TTC549 (cell line): ENCODE results near the gene PLPP6.
"Not testable (repeated sequence)": the region's sequence is repeated elsewhere in the genome, so short reads cannot be mapped to it uniquely, and the experiment has no call there.

Experiments
- FAIRE-seq: peaks from 2 replicates; lab custom pipeline; 2012; peaks lifted over from hg19 to GRCh38; lab: Jason Lieb, UNC

PLPP6 gene

DNA sequence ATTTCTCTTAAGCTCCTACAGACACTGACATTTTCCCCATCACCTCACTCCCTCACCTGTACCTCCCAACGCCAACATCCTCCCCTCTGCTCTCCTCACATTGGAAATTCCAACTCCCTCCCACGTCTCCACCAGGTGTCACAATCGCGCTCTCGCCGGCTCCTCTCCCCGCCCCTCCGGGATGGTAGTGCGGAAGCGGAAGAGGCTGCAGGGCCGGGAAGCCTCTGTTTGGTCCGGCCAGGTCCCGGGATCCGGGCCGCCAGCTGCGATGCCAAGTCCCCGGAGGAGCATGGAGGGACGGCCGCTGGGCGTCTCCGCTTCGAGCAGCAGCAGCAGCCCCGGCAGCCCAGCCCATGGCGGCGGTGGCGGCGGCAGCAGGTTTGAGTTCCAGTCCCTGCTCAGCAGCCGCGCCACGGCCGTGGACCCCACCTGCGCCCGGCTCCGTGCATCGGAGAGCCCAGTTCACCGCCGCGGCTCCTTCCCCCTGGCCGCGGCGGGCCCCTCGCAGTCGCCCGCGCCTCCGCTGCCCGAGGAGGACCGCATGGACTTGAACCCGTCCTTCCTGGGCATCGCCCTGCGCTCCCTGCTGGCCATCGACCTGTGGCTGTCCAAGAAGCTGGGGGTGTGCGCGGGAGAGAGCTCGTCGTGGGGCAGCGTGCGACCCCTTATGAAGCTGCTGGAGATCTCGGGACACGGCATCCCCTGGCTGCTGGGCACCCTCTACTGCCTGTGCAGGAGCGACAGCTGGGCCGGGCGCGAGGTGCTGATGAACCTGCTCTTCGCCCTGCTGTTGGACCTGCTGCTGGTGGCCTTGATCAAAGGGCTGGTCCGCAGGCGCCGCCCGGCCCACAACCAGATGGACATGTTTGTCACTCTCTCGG lies at the start of gene PLPP6:
PLPP6 (plus strand) TSS at position 187 of the 881 bp plus-strand sequence; CDS start at position 269, 82 bp downstream.
- no peak for FAIRE-seq

- FAIRE-seq: no peak
These were observed 47.5 kb upstream of the PLPP6 start for GRCh38 chr9:4614627-4615026.

DNA sequence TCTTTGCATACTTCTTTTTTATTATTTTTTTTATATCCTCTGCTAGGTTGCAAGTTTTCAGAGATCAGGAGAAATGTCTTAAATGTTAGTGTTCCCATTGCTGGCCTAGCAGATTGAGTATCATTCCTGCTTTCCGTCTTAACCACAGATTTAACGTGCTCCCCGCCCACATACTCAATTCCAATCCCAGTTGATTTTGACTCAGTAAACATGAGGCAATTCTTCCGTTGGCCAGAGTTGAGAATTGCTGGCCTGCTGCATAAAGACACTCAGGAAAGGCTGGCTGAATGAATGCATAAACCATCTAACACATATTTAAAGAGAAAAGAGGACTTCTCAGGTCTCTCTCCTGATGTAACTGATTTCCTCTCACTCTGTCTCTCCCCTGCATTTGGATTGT lies 46.8 kb upstream of the PLPP6 start:
- no peak for FAIRE-seq

DNA sequence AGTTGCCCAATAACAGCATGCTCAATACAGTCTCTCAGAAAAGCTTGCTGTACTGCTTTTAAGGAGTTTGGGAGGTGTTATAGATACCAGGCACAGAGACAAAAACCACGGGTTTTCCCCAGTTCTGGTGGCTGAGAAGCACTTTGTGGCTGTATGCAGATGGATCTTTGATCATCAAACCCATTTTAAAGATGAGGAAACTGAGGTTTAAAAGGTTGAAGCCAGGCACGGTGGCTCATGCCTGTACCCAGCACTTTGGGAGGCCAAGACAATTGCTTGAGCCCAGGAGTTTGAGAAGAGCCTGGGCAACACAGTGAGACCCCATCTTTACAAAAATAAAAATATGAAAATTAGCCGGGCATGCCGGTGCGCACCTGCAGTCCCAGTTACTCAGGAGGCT lies 46.3 kb upstream of the PLPP6 start:
- FAIRE-seq: no peak

DNA sequence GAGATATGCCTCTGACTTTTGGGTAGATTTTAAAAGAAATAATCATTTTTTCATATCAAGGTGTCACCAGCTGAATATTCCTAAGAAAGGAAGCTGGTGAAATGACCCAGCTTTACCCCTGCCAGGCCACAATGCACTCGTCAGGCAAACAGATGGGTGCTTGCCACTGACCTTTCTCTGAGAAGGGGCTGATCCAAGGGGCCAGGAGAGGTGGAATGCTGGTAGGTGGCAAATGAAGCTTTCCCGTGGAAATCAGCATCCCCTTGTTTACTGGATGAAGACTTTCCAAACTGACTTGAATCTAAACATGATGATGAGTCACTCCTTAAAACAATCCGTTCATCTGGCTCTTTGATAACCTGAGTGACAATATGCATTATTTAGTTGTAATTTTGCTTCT lies 44.3 kb upstream of the PLPP6 start:
- FAIRE-seq: no peak

GRCh38 chr9:4618700-4619099 lies 43.4 kb upstream of the PLPP6 start:
- no peak for FAIRE-seq

DNA sequence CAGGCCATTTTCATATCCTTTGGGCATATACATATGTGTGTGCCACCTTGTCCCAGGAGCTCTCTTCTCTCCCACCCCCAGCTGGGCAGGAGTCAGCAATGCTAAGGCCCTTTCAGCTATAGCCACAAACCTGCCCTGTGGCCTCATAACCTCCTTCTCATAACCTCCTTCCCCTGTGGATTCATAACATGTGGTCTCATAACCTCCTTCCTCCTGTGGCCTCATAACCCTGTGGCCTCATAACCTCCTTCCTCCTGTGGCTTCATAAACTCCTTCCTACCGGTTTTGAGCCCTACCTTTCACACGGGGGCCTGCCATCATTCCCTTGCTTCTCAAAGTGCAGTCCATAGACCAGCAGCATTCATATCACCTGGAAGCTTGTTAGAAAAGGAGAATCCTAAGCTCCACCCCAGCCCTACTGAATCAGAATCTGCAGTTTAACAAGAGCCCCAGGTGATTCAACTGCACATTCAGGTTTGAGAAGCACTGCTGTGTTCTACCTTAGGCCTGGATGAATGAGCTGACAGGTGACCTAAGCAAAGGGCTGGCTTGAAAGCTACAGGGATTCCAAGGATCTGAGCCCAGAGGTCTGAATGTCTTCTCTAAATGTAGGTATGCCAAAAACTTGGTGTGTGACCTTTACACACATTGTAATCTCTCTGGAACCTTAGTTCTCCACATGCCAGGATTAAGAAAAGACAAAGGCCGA lies 41.9 kb upstream of the PLPP6 start:
- FAIRE-seq: no peak

DNA sequence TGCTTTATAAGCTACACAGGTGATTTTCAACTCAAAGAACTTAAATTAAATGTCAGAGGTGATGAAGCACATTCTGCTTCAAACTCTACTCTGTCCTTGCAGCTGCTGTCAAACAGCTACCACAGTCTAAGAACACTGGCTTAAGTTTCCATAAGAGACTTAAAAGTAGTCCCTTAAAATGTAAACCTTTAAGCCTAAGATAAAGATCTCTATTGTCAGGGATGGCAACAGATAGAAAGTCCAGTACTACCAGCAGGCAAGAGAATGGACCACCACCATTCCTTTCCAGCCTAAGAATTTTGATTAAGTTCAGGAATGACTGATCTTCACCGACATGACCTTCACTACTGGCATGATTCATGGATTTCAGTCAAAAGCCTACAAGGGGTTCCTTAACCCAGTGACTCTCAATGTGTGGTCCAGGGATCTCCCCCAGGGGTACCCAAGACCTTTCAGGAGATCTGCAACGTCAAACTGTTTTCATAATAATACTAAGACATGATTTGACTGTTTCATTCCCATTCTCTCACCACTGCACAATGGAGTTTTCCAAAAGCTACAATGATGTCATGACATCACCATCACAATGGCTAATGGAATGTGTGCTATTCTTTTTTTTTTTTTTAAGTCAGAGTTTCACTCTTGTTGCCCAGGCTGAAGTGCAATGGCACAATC lies 41.1 kb upstream of the PLPP6 start:
- no peak for FAIRE-seq

GRCh38 chr9:4622016-4622415 lies 40.1 kb upstream of the PLPP6 start:
- FAIRE-seq: no peak

DNA sequence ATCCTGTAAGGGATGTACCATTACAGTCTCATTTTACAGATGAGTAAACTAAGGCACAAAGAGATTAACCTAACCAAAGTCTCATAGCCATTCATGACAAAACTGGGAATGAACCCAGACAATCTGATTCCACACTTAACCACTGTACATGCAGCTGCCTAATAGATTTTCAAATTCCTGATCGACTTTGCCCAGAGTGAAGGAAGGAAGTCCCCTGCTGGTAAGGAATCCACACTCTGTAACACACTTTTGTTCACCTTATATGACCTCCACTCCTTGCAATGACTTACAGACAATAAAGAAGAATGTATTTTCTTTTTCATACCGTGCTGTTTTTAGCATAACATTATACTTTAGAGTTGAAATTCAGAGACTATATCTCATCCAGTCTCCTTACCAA lies 31.3 kb upstream of the PLPP6 start:
- no peak for FAIRE-seq

- no peak for FAIRE-seq
These were observed 23.1 kb upstream of the PLPP6 start for GRCh38 chr9:4638968-4639367.

DNA sequence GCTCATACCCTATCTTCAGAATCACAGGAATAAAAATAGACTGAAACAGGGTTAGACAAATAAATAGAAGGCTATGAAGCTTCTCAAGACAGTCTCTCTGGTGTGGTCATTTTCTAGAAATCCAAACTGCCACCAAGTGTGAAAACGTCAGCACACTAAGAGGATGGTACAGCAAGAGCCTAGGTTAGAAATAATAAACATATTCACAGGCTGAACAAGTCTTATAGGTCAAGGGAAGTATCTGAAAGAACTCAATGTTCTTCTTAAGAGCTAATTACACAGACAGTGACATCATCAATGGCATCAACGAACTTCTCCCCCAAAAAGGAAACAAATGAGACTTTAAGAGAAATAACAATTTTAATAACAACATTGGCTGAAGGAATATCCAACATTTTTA lies 22.7 kb upstream of the PLPP6 start:
- no peak for FAIRE-seq

DNA sequence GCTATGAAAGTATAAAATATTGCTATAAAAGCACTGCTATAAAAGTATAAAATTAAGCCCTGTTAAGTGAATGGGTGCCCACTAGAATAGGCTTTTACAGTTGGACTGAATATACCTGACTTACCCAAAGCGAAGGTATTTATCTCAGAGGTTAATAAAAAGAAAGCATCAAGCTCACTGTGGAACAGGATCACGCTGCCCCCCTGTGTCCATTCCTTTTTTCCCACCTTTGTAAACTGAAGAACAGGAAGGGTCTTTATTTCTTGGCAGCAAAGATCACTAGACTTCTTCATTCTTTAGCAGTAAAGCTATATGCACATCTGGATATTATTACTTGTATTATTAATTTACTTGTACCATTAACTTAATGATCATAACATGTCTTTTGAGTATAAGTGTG lies 22.1 kb upstream of the PLPP6 start:
- FAIRE-seq: no peak

DNA sequence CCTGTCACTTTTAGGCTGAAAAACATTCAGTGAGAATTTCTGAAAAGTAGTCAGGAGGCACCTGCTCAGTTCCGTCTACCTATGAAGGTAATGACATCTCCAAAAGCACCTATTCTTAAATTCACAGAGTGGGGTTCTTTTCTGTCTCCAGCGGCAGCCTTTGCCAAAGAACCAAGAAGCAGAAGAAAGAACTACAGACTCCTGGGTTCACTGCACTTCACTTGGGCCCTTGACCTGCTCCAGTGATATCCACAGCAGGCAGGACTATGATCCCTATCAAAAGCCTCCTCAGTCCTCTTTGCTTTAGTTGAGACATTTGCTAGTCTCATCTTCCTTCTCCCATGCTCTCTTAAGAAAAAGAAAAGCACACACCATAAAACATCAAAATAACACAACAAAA lies 19.7 kb upstream of the PLPP6 start:
- no peak for FAIRE-seq

DNA sequence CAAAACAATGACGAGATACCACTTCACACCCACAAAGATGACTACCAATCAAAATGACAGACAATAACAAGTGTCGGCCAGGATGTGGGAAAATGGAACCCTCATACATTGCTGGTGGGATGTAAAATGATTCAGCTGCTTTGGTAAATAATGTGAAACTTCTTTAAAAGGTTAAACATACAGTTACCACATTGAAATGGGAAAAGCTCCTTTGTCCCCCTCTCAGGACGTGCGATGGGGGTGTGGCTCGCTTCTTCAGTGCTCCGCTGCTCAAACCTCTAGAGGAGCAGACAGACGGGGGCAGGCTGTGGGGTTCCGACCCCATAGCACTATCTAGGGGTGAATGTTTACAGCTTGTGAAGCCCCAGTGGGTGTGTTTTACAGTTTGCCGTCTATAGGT lies 8.0 kb upstream of the PLPP6 start:
- no peak for FAIRE-seq

GRCh38 chr9:4654538-4654937 lies 7.6 kb upstream of the PLPP6 start:
- FAIRE-seq: no peak

DNA sequence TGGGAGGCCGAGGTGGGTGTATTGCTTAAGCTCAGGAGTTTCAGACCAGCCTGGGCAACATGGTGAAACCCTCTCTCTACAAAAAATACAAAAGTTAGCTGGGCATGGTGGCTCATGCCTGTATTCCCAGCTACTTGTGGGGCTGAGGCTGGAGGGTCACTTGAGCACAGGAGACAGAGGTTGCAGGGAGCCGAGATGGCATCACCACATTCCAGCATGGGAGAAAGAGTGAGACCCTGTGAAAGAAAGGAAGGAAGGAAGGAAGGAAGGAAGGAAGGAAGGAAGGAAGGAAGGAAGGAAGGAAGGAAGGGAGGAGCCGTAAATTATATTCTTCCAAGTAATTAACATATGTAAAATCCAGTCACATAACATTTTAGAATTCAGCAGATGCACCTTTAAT lies 5.9 kb upstream of the PLPP6 start:
- not testable (repeated sequence) for FAIRE-seq

GRCh38 chr9:4656621-4657020 lies 5.5 kb upstream of the PLPP6 start:
- FAIRE-seq: no peak

DNA sequence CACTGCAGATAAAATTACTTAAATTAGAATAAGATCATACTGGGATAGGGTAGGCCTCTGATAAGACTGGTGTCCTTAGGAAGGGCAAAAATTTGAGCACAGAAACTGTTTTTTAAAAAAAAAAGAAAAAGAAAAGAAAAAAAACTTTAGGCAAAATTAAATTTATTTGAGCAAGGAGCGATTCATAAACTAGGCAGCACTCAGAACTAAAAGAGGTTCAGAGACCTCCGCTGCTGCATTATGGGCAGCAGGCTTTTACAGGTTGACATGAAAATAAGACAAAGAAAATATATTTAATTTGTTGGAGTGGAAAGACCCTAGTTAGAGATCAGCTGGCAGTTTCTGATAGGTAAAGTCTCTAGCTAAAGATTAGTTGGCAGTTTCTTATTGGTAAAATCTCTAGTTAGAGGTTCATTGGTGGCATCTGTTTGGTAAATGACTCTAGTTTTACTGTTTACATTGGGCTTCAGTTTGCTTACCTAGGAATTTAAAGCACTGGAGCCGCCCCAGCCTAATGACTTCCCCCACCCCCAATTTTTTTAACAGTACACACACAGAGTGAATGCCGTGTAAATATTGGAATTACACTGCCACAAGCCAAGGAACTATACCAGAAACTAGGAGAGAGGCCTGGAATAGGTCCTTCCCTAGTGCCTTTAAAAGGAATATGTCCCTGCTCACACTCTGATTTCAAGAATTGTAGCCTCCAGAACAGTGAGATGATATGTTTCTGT lies 4.5 kb upstream of the PLPP6 start:
- no peak for FAIRE-seq

DNA sequence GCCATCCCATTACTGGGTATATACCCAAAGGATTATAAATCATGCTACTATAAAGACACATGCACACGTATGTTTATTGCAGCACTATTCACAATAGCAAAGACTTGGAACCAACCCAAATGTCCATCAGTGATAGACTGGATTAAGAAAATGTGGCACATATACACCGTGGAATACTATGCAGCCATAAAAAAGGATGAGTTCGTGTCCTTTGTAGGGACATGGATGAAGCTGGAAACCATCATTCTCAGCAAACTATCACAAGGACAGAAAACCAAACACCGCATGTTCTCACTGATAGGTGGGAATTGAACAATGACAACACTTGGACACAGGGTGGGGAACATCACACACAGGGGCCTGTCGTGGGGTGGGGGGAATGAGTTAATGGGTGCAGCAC lies 1.4 kb upstream of the PLPP6 start:
- not testable (repeated sequence) for FAIRE-seq

GRCh38 chr9:4661165-4661564 lies 929 bp upstream of the PLPP6 start:
- FAIRE-seq: no peak

DNA sequence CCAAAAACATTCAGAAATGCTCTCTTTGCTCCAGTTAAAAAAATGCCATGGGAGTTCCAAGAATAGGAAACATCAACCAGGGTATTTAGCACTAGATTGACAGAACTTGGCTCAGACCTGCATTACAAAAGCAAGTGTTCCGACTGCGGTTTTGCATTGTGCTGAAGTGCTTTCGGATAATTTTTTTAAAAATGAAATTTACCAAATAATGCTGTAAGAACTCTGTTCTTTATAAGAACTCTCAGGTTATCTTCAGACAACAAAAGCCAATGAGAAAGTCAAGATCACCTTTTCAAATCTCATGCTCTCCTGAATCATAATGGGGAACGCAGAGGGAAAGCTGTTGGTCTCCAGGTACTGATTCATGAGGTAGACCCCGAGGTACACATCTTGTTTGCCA lies 483 bp upstream of the PLPP6 start:
- FAIRE-seq: no peak
